Thymus (tissue), 11 donors: ENCODE measurements around the gene MGMT. TPM values are rescaled to one million over a fixed set of nuclear protein-coding genes. Genes with fewer than 3 reads are reported as not detected.

ENCODE experiments used
- DNase-seq, 9 donors: peaks; one replicate each; pipeline ENCODE4 v3.0.0-alpha.2; 2013; ENCODE audit warnings: low spot score in 9 of 9, low read depth in 6 of 9, missing footprints in 1 of 9
- H3K27ac ChIP-seq, 2 donors: one replicate each; pipeline ENCODE4 v1.5.1; 2013; ENCODE audit warnings: control low read depth in 1 of 2, low read depth in 1 of 2, low read length in 1 of 2, mild to moderate bottlenecking in 1 of 2, moderate library complexity in 1 of 2
- H3K27me3 ChIP-seq, 2 donors: one replicate each; pipeline ENCODE4 v1.5.1; 2013; ENCODE audit warnings: low read length in 1 of 2; ENCODE audit not compliant: control insufficient read depth in 2 of 2, insufficient read depth in 1 of 2
- H3K36me3 ChIP-seq, 2 donors: one replicate each; pipeline ENCODE4 v1.5.1; 2013; ENCODE audit warnings: low read length in 1 of 2, mild to moderate bottlenecking in 1 of 2, moderate library complexity in 1 of 2; ENCODE audit not compliant: control insufficient read depth in 2 of 2, insufficient read depth in 2 of 2
- H3K4me1 ChIP-seq, 2 donors: one replicate each; pipeline ENCODE4 v1.5.1; 2013; ENCODE audit warnings: low read length in 2 of 2; ENCODE audit not compliant: control insufficient read depth in 2 of 2, insufficient read depth in 2 of 2
- H3K4me3 ChIP-seq, 2 donors: one replicate each; pipeline ENCODE4 v1.5.1; 2013; ENCODE audit warnings: low read length in 2 of 2, control low read depth in 1 of 2, mild to moderate bottlenecking in 1 of 2
- H3K9me3 ChIP-seq, 2 donors: one replicate each; pipeline ENCODE4 v1.5.1; 2013; ENCODE audit warnings: low read length in 1 of 2, mild to moderate bottlenecking in 1 of 2; ENCODE audit not compliant: control insufficient read depth in 2 of 2, insufficient read depth in 1 of 2
- WGBS: extraction: QIAGEN DNeasy Blood & Tissue Kit; methylation state at CpG from one replicate; pipeline ENCODE4 v1.1.7; 2013; 5-methylcytosine and 5-hydroxymethylcytosine counted together
- polyA plus RNA-seq: library from polyadenylated mRNA; stranded (reverse); fragments of 200-250 nt; gene quantifications from one replicate; pipeline ENCODE4 v1.2.3, GENCODE V29; 2013
- total RNA-seq: library from RNA; stranded (reverse); fragments of 120-200 nt; gene quantifications from one replicate; pipeline ENCODE4 v1.2.4, GENCODE V29; 2013
- donor health status: healthy.

MGMT gene
- total and polyA plus RNA-seq, 2 donors = 20.9 to 42.4 TPM

- H3K9me3 ChIP-seq = no peaks in the 10 kb centered on the region
- H3K36me3 ChIP-seq = peaks cover 5 to 6% of the 10 kb centered on the region in 2 donors
- H3K4me3 ChIP-seq = no peak overlapping the region
- DNase-seq = no peak
- WGBS = 98% methylated on average over 8 of the region's 8 CpGs
- H3K27me3 ChIP-seq = no peaks in the 10 kb centered on the region
- no peak overlapping the region for H3K27ac ChIP-seq
- H3K4me1 ChIP-seq = peaks cover 0 to 7% of the 10 kb centered on the region in 2 donors
Observed at GRCh38 chr10:129476431-129476830, 9.4 kb downstream of the MGMT start.

- Histone ChIP-seq H3K27ac (no peak overlapping the region), H3K27me3 (no peaks in the 10 kb centered on the region), H3K4me3 (no peak overlapping the region), H3K36me3 (peaks cover 4 to 5% of the 10 kb centered on the region in 2 donors), H3K9me3 (no peaks in the 10 kb centered on the region), H3K4me1 (peaks cover 0 to 4% of the 10 kb centered on the region in 2 donors)
- no peak for DNase-seq
- WGBS = 97% methylated on average over 5 of the region's 5 CpGs
Observed at GRCh38 chr10:129477051-129477450, 10.0 kb downstream of the MGMT start.

GRCh38 chr10:129481641-129482040 lies 14.6 kb downstream of the MGMT start:
- no peaks in the 10 kb centered on the region for H3K27me3 ChIP-seq

GRCh38 chr10:129483430-129484010 lies 16.5 kb downstream of the MGMT start:
- H3K36me3 ChIP-seq = no peaks in the 10 kb centered on the region
- no peaks in the 10 kb centered on the region for H3K4me1 ChIP-seq
- 99% methylated on average over 1 of the region's 1 CpG for WGBS
- H3K27me3 ChIP-seq = no peaks in the 10 kb centered on the region
- no peak for DNase-seq
- H3K4me3 ChIP-seq = no peak overlapping the region
- H3K27ac ChIP-seq = no peak overlapping the region
- H3K9me3 ChIP-seq = peaks cover 0 to 4% of the 10 kb centered on the region in 2 donors

More at GRCh38 chr10:129481641-129482040, 14.6 kb downstream of the MGMT start:
- Histone ChIP-seq H3K9me3 (peaks cover 0 to 4% of the 10 kb centered on the region in 2 donors), H3K4me3 (no peak overlapping the region), H3K27ac (no peak overlapping the region), H3K4me1 (no peaks in the 10 kb centered on the region), H3K36me3 (no peaks in the 10 kb centered on the region)
- no peak for DNase-seq
- WGBS = 98% methylated on average over 1 of the region's 1 CpG

GRCh38 chr10:129486805-129487204 lies 19.8 kb downstream of the MGMT start:
- H3K36me3 ChIP-seq = no peaks in the 10 kb centered on the region
- H3K27ac ChIP-seq = no peak overlapping the region
- no peaks in the 10 kb centered on the region for H3K4me1 ChIP-seq
- 61% methylated on average over 3 of the region's 3 CpGs for WGBS
- H3K27me3 ChIP-seq = no peaks in the 10 kb centered on the region
- H3K4me3 ChIP-seq = no peak overlapping the region
- no peak for DNase-seq
- H3K9me3 ChIP-seq = peaks cover 0 to 8% of the 10 kb centered on the region in 2 donors

DNA sequence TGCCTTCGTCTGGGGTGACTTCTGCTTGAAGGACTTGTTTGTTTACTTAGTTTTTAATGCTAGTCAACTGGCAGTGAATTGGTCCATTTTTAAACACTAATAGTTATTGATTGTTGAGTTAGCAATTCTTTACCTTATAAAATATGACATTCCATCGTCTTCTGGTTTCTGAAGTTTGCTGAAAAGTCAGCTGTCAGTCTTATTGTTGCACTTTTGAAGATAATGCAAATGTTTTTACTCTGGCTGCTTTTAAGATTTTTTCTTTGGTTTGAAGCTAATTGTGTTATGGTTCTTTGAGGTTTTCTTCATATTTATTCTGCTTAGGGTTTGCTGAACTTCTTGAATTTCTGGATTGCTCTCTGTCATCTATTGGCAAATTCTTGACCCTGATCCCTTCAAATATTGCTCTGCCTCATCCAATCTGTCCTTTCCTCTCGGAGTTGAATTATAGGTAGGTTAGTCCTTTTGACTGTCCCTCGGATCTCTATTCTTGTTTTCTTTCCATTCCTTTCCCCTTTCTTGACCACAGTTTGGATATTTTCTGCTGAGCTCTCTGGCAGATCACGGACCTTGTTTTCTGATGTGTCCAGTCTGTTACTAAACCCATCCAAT lies 24.2 kb downstream of the MGMT start:
- H3K36me3 ChIP-seq = no peaks in the 10 kb centered on the region
- no peak overlapping the region for H3K4me3 ChIP-seq
- H3K9me3 ChIP-seq = peaks cover 0 to 12% of the 10 kb centered on the region in 2 donors
- H3K4me1 ChIP-seq = no peaks in the 10 kb centered on the region
- H3K27me3 ChIP-seq = no peaks in the 10 kb centered on the region
- H3K27ac ChIP-seq = no peak overlapping the region
- WGBS = 97% methylated on average over 5 of the region's 5 CpGs
- DNase-seq = peak in 1 of 9 donors; percentile 22

GRCh38 chr10:129494176-129494575 lies 27.1 kb downstream of the MGMT start:
- no peak for DNase-seq
- Histone ChIP-seq H3K4me1 (no peaks in the 10 kb centered on the region), H3K4me3 (no peak overlapping the region), H3K9me3 (peaks cover 0 to 17% of the 10 kb centered on the region in 2 donors), H3K27me3 (no peaks in the 10 kb centered on the region), H3K27ac (no peak overlapping the region), H3K36me3 (peaks cover 0 to 5% of the 10 kb centered on the region in 2 donors)
- 95% methylated on average over 3 of the region's 3 CpGs for WGBS

DNA sequence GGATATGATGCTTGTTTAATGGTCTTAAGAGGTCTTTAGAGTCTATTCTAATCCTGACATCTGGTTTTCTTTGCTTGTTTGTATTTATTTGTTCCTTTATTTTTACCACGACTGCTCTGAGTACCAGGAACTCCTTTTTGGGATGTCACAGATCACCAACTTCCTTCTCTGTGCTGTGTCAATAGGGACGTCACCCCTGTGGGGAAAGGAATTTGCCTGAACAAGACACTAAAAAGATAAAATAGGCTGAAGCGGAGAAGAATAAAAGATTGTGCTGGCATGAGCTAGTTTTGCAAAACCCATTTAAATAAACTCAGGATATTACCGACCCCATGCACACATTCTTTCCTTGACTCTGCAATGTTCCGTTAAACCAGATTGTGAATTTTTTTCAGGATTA lies 27.7 kb downstream of the MGMT start:
- Histone ChIP-seq H3K4me3 (no peak overlapping the region), H3K36me3 (peaks cover 0 to 5% of the 10 kb centered on the region in 2 donors), H3K9me3 (peaks cover 0 to 17% of the 10 kb centered on the region in 2 donors), H3K27ac (no peak overlapping the region), H3K4me1 (no peaks in the 10 kb centered on the region), H3K27me3 (no peaks in the 10 kb centered on the region)
- no peak for DNase-seq
- 93% methylated on average over 5 of the region's 5 CpGs for WGBS

- Histone ChIP-seq H3K27me3 (no peaks in the 10 kb centered on the region), H3K4me3 (no peak overlapping the region), H3K4me1 (peaks cover 0 to 2% of the 10 kb centered on the region in 2 donors), H3K9me3 (peaks cover 0 to 17% of the 10 kb centered on the region in 2 donors), H3K27ac (no peak overlapping the region), H3K36me3 (peaks cover 0 to 5% of the 10 kb centered on the region in 2 donors)
- no peak for DNase-seq
- WGBS = 95% methylated on average over 6 of the region's 6 CpGs
Observed at GRCh38 chr10:129495256-129495655, 28.2 kb downstream of the MGMT start.
